HUES48 (cell line): ENCODE results near the gene PRM2.
"Not testable (repeated sequence)": the region's sequence is repeated elsewhere in the genome, so short reads cannot be mapped to it uniquely, and the experiment has no call there.

ENCODE experiments used
- H3K27ac ChIP-seq: one replicate; pipeline ENCODE4 v1.7.0; 2013; ENCODE audit warnings: low read depth, low read length, inconsistent platforms
- H3K27me3 ChIP-seq: 2 replicates; pipeline ENCODE4 v1.6.1; 2013; ENCODE audit warnings: mild to moderate bottlenecking, low read length; ENCODE audit not compliant: control insufficient read depth, insufficient read depth
- H3K36me3 ChIP-seq: 2 replicates; pipeline ENCODE4 v1.6.1; 2013; ENCODE audit warnings: low read length; ENCODE audit not compliant: control insufficient read depth, insufficient read depth
- H3K4me1 ChIP-seq: 2 replicates; pipeline ENCODE4 v1.6.1; 2013; ENCODE audit warnings: mild to moderate bottlenecking, low read length; ENCODE audit not compliant: control insufficient read depth, insufficient read depth
- H3K4me3 ChIP-seq: 2 replicates; pipeline ENCODE4 v1.5.1; 2013; ENCODE audit warnings: mild to moderate bottlenecking, low read depth, low read length
- H3K9ac ChIP-seq: 2 replicates; pipeline ENCODE4 v1.6.1; 2013; ENCODE audit warnings: mild to moderate bottlenecking, low read depth, low read length, moderate library complexity
- H3K9me3 ChIP-seq: 2 replicates; pipeline ENCODE4 v1.6.1; 2013; ENCODE audit warnings: low read length; ENCODE audit not compliant: control insufficient read depth, insufficient read depth

PRM2 gene

DNA sequence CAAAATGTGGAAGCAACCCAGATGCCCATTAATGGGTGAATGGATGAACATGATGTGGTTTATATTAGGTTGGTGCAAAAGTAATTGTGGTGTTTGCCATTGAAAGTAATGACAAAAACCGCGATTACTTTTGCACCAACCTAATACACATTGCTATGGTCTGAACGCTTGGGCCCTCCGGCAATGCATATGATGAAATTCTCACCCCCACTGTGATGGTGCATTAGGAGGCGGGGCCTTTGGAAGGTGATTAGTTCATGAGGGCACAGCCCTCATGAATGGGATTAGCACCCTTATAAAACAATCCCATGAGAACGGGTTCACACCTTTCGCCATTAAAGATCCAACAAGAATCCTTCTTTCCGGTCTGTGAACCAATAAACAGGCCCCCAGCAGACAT lies 30.1 kb upstream of the PRM2 start:
- Histone ChIP-seq H3K36me3 (no peaks in the 10 kb centered on the region), H3K9me3 (no peaks in the 10 kb centered on the region), H3K27ac (no peak overlapping the region), H3K27me3 (no peaks in the 10 kb centered on the region), H3K4me3 (no peak overlapping the region), H3K4me1 (peaks cover 4% of the 10 kb centered on the region; the same call in 1 of the 2 replicates), H3K9ac (no peak overlapping the region)

DNA sequence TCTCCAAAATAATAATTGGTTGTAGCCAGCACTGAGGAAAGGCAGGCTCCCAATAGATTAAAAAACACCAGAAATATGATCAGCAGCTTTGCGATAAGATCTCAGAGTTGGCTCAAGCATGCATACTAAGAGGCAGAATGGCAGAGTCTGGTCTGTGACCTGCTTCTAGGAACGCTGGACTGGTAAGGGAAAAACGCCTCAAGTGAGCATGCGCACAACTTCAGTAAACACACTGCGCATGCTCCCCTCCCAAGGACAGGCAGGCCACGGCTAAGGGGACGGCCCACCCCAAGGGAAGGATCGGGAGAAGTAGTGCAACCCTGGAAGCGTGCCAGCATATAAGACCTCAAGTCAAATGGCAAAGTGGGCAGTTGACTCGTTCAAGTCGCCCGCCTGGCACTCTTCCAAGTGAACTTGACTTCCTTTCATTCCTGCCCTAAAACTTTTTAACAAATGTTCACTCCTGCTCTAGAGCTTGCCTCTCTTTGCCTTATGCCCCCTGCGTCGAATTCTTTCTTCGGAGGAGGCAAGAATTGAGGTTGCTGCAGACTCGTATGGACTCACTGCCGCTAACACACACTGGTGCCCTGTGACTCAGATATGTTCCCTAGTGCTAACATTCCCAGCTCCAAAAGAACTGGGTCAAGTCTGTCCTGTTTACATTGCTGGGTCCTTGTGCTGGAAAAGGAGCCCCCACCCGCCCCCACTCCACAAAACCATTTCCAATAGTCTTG lies 27.3 kb upstream of the PRM2 start:
- H3K9ac ChIP-seq, result no peak overlapping the region
- H3K9me3 ChIP-seq, result no peaks in the 10 kb centered on the region
- peaks cover 4% of the 10 kb centered on the region; the same call in 1 of the 2 replicates for H3K4me1 ChIP-seq
- no peaks in the 10 kb centered on the region for H3K27me3 ChIP-seq
- H3K4me3 ChIP-seq, result no peak overlapping the region
- H3K36me3 ChIP-seq, result no peaks in the 10 kb centered on the region
- no peak overlapping the region for H3K27ac ChIP-seq

DNA sequence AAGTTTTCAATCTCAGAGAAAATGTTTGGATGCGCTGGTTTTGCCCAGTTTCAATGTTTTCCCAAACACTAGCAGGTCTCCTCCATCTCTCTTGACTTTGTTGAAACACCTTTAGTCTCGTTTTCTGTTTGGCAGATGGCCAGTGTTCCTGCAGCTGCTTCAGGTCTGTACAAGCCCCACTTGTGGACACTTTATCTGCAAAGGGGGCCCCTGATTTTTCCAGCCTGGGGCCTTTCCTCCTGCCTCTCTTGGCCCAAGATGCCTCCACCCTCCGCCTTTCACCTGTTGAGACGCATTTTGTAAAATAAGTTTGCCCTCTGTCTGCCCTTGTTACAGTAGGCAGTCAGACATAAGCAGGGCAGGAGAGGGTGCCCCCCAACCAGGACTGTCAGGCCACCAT lies 26.7 kb upstream of the PRM2 start:
- Histone ChIP-seq H3K27ac (no peak overlapping the region), H3K36me3 (no peaks in the 10 kb centered on the region), H3K4me3 (no peak overlapping the region), H3K9ac (no peak overlapping the region), H3K9me3 (no peaks in the 10 kb centered on the region), H3K4me1 (0 out of 2 replicates have a peak, but pooled peaks cover 7% of the 10 kb centered on the region), H3K27me3 (no peaks in the 10 kb centered on the region)

DNA sequence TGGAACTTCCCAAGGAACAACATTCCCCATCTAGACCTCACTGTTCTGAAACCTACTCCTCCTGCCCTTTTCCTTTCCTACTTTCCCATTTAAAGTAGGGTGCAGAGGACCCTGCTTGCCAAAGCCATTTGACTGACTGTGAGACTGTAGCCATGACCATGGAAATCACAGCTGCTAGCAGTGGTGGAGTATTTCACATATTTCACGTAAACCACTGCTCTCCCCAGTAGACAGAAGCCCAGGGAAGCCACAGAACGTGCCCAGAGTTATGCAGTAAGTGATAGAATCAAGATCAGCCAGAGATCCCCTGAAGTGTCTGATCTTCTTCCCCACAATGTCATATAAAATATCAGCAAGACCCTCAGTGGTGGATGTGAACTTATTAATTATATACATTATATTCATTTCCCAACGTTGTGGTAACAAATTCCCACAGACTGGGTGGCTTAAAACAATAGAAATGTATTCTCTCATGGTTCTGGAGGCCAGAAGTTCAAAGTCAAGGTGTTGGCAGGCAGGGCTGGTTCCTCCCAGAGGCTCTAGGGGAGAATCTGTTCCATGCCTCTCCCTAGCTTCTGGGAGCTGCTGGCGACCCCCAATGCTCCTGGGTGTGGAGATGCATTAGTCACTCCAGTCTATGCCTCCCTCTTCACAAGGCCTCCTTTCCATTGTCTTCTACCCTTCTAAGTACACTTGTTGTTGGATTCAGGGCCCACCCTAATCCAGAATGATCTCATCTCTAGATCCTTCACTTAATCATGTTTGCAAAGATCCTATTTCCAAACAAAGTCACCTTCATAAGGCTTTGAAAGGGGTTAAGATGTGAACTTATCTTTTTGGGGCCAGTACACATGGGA lies 25.6 kb upstream of the PRM2 start:
- no peak overlapping the region for H3K4me3 ChIP-seq
- no peaks in the 10 kb centered on the region for H3K36me3 ChIP-seq
- H3K9ac ChIP-seq, result no peak overlapping the region
- H3K4me1 ChIP-seq, result peaks cover 18% of the 10 kb centered on the region
- no peak overlapping the region for H3K27ac ChIP-seq
- no peaks in the 10 kb centered on the region for H3K9me3 ChIP-seq
- no peaks in the 10 kb centered on the region for H3K27me3 ChIP-seq

DNA sequence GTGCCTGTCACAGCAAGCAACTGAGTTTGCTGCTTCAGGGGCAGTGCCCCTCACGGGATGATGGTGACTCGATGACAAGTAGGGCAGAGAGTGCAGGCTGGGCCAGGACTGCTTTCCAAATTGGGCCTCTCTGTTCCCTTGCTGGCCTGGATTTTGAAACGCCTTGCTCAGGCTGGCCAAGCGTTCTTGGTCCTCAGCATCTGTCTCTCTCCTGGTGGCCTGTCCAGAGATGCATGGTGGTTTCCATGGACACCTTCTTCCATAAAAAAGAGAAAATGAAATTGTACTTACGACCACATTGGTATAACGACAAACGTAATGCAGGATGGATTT lies 24.2 kb upstream of the PRM2 start:
- Histone ChIP-seq H3K27me3 (no peaks in the 10 kb centered on the region), H3K4me1 (peaks cover 19% of the 10 kb centered on the region), H3K9ac (no peak overlapping the region), H3K36me3 (no peaks in the 10 kb centered on the region), H3K4me3 (no peak overlapping the region), H3K9me3 (no peaks in the 10 kb centered on the region), H3K27ac (no peak overlapping the region)

DNA sequence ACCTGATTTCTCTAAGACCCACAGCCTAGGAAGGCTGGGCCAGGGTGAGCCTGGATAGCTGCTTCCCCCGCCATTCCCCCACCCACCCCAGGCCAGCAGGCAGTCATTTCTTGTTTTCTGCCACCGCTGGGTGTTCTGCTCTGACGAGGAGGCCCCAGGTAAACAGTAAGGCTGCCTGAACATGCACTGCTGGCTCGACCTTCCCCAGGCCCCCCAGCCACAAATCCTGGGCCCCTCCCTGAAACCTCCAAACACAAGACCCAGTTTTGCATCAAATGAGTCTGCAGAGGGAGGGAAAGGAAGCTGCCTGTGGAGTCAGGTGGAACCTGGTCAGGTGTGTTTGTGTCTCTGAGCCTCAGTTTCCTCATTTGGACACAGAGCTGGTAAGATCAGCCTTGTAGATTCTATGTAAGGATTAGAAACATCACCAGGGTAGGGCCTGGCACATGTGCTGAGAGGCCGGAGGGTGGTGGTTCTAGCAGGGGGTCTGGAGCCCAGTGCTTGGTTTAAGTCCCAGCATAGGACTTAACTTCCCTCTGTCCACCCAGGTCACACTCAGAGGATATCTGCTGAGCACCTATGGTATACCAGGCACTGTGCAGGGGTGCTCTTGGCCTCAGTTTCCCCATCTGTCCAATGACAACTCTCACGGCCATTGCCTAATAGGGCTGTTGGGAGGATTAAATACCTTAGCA lies 23.7 kb upstream of the PRM2 start:
- Histone ChIP-seq H3K27ac (no peak overlapping the region), H3K4me1 (peaks cover 19% of the 10 kb centered on the region), H3K9me3 (no peaks in the 10 kb centered on the region)

DNA sequence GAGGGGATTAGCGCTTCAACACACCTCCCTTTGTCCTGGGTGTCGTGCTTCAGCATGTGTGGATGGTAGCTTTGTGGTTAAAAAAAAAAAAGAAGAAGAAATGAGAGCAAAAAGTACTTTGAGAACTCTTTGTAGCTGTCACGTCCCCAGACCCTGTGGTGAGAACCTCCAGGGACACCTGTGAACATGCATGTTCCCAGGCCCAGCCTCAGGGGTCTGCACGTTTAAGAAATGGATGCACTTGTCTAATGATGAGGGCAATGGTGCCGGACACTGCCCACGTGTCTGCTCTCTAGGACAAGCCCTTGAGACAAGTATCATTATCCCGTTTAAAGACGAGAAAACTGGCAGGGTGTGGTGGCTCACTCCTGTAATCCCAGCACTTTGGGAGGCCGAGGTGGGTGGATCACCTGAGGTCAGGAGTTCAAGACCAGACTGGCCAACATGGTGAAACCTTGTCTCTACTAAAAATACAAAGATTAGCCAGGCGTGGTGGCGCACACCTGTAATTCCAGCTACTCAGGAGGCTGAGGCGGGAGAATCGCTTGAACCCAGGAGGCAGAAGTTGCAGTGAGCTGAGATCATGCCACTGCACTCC lies 22.8 kb upstream of the PRM2 start:
- H3K27me3 ChIP-seq, H3K36me3 ChIP-seq, H3K9ac ChIP-seq, H3K9me3 ChIP-seq, H3K27ac ChIP-seq, H3K4me3 ChIP-seq: not testable (repeated sequence)
- H3K4me1 ChIP-seq, result peaks cover 19% of the 10 kb centered on the region

More for the DNA sequence above, 23.7 kb upstream of the PRM2 start:
- H3K9ac ChIP-seq, result no peak overlapping the region
- no peaks in the 10 kb centered on the region for H3K27me3 ChIP-seq
- H3K36me3 ChIP-seq, result no peaks in the 10 kb centered on the region
- no peak overlapping the region for H3K4me3 ChIP-seq

DNA sequence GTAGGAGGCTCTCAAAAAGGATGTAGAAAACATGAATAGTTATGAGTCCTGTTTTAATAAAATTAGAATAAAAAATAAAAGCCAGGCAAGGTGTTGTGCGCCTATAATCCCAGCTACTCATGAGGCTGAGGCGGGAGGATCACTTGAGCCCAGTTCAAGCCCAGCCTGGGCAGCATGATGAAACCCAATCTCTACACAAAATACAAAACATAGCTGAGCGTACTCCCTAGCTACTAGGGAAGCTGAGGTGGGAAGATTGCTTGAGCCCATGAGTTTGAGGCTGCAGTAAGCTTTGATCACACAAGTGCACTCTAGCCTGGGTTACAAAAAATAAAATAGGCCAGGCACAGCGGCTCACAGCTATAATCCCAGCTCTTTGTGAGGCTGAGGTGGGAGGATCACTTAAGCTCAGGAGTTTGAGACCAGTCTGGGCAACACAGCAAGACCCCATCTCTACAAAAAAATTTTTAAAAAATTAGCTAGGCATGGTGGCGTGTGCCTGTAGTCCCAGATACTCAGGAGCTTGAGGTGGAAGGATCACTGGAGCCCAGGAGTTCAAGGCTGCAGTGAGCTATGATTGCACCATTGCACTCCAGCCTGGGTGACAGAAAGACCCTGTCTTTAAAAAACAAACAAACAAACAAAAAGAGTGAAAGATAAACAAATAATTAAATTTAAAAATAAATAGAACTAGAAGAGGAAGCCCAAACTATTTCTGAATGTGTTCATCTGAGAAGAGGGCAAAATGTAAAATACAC lies 22.0 kb upstream of the PRM2 start:
- Histone ChIP-seq H3K4me3 (no peak overlapping the region), H3K27ac (no peak overlapping the region), H3K27me3 (no peaks in the 10 kb centered on the region), H3K36me3 (no peaks in the 10 kb centered on the region), H3K9ac (no peak overlapping the region), H3K9me3 (no peaks in the 10 kb centered on the region), H3K4me1 (peaks cover 19% of the 10 kb centered on the region)

DNA sequence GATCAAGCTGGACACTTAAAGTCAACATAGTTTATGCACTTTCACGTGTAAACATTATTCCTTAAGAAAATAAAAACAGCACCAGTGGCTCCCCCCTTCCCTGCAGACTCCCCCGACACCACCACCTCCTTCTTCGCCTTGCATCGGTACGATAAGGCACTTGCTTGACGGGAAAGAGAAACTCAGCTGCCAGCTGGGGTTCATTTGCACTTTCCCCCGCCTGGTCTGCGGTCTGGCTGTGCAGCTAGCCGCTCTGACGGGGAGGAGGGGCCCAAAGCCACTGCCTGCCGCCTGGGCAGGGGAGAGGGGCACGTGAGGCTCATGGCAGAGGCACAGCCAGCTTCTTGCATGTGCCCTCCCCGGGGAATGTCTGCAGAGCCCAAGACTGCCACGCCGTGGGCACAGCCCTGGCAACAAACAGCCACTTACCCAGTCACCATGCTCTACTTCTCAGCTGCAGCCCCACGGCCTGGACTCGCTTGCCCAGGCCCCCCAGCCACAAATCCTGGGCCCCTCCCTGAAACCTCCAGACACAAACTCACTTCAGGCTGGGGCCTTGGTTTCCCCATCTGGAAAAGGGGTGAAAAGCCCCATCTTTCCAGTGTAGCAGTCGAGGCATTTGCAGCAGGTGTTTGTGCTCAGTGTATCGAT lies 21.3 kb upstream of the PRM2 start:
- Histone ChIP-seq H3K27me3 (no peaks in the 10 kb centered on the region), H3K27ac (no peak overlapping the region), H3K36me3 (no peaks in the 10 kb centered on the region), H3K4me3 (no peak overlapping the region), H3K9me3 (no peaks in the 10 kb centered on the region), H3K9ac (no peak overlapping the region), H3K4me1 (peaks cover 19% of the 10 kb centered on the region)
